Osteocyte (in vitro differentiated cells): ENCODE data around the gene YJEFN3. TPM values are rescaled to one million over a fixed set of nuclear protein-coding genes. Genes with fewer than 3 reads are reported as not detected.
A peak's percentile ranks its signal among the peaks of the same experiment; 100 is the strongest.

ENCODE experiments used
- DNase-seq: peaks from one replicate; pipeline ENCODE4 v3.0.0; 2021; ENCODE audit warnings: mixed read lengths; ENCODE audit not compliant: unreplicated experiment; ENCODE audit errors: extremely low spot score
- H3K27ac Mint-ChIP-seq: one replicate; pipeline ENCODE4 v1.8.0; 2021; ENCODE audit warnings: mild to moderate bottlenecking, mixed read lengths; ENCODE audit not compliant: unreplicated experiment
- H3K27me3 Mint-ChIP-seq: one replicate; pipeline ENCODE4 v1.8.0; 2021; ENCODE audit warnings: mixed read lengths; ENCODE audit not compliant: unreplicated experiment
- H3K36me3 Mint-ChIP-seq: one replicate; pipeline ENCODE4 v1.8.0; 2021; ENCODE audit warnings: mixed read lengths; ENCODE audit not compliant: unreplicated experiment
- H3K4me1 Mint-ChIP-seq: one replicate; pipeline ENCODE4 v1.8.0; 2021; ENCODE audit warnings: mixed read lengths; ENCODE audit not compliant: unreplicated experiment
- H3K4me3 Mint-ChIP-seq: one replicate; pipeline ENCODE4 v1.8.0; 2021; ENCODE audit warnings: mild to moderate bottlenecking, moderate library complexity, mixed read lengths; ENCODE audit not compliant: unreplicated experiment
- H3K9me3 Mint-ChIP-seq: one replicate; pipeline ENCODE4 v1.8.0; 2021; ENCODE audit warnings: mixed read lengths; ENCODE audit not compliant: unreplicated experiment
- CTCF ChIP-seq: fragments of 200-600 bp; sonication (generic); IDR thresholded peaks from 2 replicates; pipeline ENCODE4 v1.5.0; 2021; ENCODE audit warnings: antibody characterized with exemption, mild to moderate bottlenecking, moderate library complexity
- long read RNA-seq: library from polyadenylated mRNA; unstranded; transcript quantifications from one replicate; pipeline ENCODE4 v2.0.0, GENCODE V29; 2021
- total RNA-seq: library from RNA; stranded (reverse); gene quantifications from 2 replicates; pipeline ENCODE4 v1.2.1, GENCODE V29; 2021

Gene YJEFN3
- 6.1 and 6.3 TPM in 2 replicates for total RNA-seq
- long read RNA-seq, partial matches to known transcripts = 0 of 1 reads
- long read RNA-seq, other reads (novel, unspliced or antisense) = 1 of 1 reads

- no peak within 1 kb of the TSS for H3K4me3 Mint-ChIP-seq
- H3K4me1 Mint-ChIP-seq = peaks cover 23% of the 10 kb centered on the region
- H3K9me3 Mint-ChIP-seq = no peaks in the 10 kb centered on the region
- DNase-seq = no peak
- TF ChIP-seq CTCF = no peak
- peak within 1 kb of the TSS; percentile 59 for H3K27ac Mint-ChIP-seq
- peaks cover 2% of the 10 kb centered on the region for H3K36me3 Mint-ChIP-seq
- H3K27me3 Mint-ChIP-seq = no peaks in the 10 kb centered on the region
Observed at GRCh38 chr19:19528721-19529490, at the start of gene YJEFN3. TSS of gene YJEFN3 (plus strand) at chr19:19528911. CDS start at chr19:19528933, 22 bp downstream.

- Mint-ChIP-seq H3K4me1 (peaks cover 20% of the 10 kb centered on the region), H3K4me3 (no peak overlapping the region), H3K9me3 (no peaks in the 10 kb centered on the region), H3K27me3 (no peaks in the 10 kb centered on the region), H3K27ac (no peak overlapping the region), H3K36me3 (peaks cover 3% of the 10 kb centered on the region)
- TF ChIP-seq CTCF = no peak
- no peak for DNase-seq
Observed at GRCh38 chr19:19480688-19481087, 48.0 kb upstream of the YJEFN3 start.

GRCh38 chr19:19482809-19483596 lies 45.7 kb upstream of the YJEFN3 start:
- no peak for TF ChIP-seq CTCF
- peaks cover 4% of the 10 kb centered on the region for H3K36me3 Mint-ChIP-seq
- no peak for DNase-seq
- H3K4me3 Mint-ChIP-seq = no peak overlapping the region
- H3K4me1 Mint-ChIP-seq = peaks cover 20% of the 10 kb centered on the region
- no peaks in the 10 kb centered on the region for H3K27me3 Mint-ChIP-seq
- no peaks in the 10 kb centered on the region for H3K9me3 Mint-ChIP-seq
- no peak overlapping the region for H3K27ac Mint-ChIP-seq

- peaks cover 42% of the 10 kb centered on the region for H3K4me1 Mint-ChIP-seq
- H3K27me3 Mint-ChIP-seq = no peaks in the 10 kb centered on the region
- no peak for TF ChIP-seq CTCF
- peaks cover 4% of the 10 kb centered on the region for H3K36me3 Mint-ChIP-seq
- H3K9me3 Mint-ChIP-seq = no peaks in the 10 kb centered on the region
- H3K4me3 Mint-ChIP-seq = no peak overlapping the region
- DNase-seq = no peak
- peak overlapping the region; percentile 68 for H3K27ac Mint-ChIP-seq
Observed at GRCh38 chr19:19485161-19485997, 43.3 kb upstream of the YJEFN3 start.
